ENCODE data around the gene GPATCH1.

Gene GPATCH1

GRCh38 chr19:33055718-33056117 lies 25.3 kb upstream of the GPATCH1 start:
- H3K4me3 ChIP-seq (ENCODE audit: low read depth, low read length) = no peak overlapping the region
- DNase-seq (ENCODE audit: low read depth) = no peak
- TF ChIP-seq CTCF (IDR thresholded peaks at IDR 0.05; ENCODE audit: control insufficient read depth, extremely low read depth, insufficient read depth) = no peak

GRCh38 chr19:33060586-33060985 lies 20.4 kb upstream of the GPATCH1 start:
- H3K4me3 ChIP-seq (ENCODE audit: low read depth, low read length) = no peak overlapping the region
- no peak for DNase-seq (ENCODE audit: low read depth)
- no peak for TF ChIP-seq CTCF (IDR thresholded peaks at IDR 0.05; ENCODE audit: control insufficient read depth, extremely low read depth, insufficient read depth)

GRCh38 chr19:33062902-33063301 lies 18.1 kb upstream of the GPATCH1 start:
- DNase-seq (ENCODE audit: low read depth) = no peak
- peak overlapping the region; percentile 94 for H3K4me3 ChIP-seq (ENCODE audit: low read depth, low read length)
- no peak for TF ChIP-seq CTCF (IDR thresholded peaks at IDR 0.05; ENCODE audit: control insufficient read depth, extremely low read depth, insufficient read depth)

- no peak for DNase-seq (ENCODE audit: low read depth)
- H3K4me3 ChIP-seq (ENCODE audit: low read depth, low read length) = peak overlapping the region; percentile 94
- TF ChIP-seq CTCF (IDR thresholded peaks at IDR 0.05; ENCODE audit: control insufficient read depth, extremely low read depth, insufficient read depth) = no peak
These were observed 17.6 kb upstream of the GPATCH1 start for GRCh38 chr19:33063356-33063752.

GRCh38 chr19:33063753-33064457 lies 17.1 kb upstream of the GPATCH1 start:
- no peak for TF ChIP-seq CTCF (IDR thresholded peaks at IDR 0.05; ENCODE audit: control insufficient read depth, extremely low read depth, insufficient read depth)
- H3K4me3 ChIP-seq (ENCODE audit: low read depth, low read length) = peak overlapping the region; percentile 94
- no peak for DNase-seq (ENCODE audit: low read depth)

- DNase-seq (ENCODE audit: low read depth) = no peak
- H3K4me3 ChIP-seq (ENCODE audit: low read depth, low read length) = peak overlapping the region; percentile 94
- TF ChIP-seq CTCF (IDR thresholded peaks at IDR 0.05; ENCODE audit: control insufficient read depth, extremely low read depth, insufficient read depth) = no peak
These were observed 16.6 kb upstream of the GPATCH1 start for GRCh38 chr19:33064458-33064791.
